Vagina (tissue), 2 donors: ENCODE data around the gene TP73. TPM values are rescaled to one million over a fixed set of nuclear protein-coding genes. Genes with fewer than 3 reads are reported as not detected.

Experiments
- DNase-seq, 2 donors: peaks; one replicate each; pipeline ENCODE4 v3.0.0-alpha.2; 2017; ENCODE audit errors: extremely low spot score in 2 of 2
- H3K27ac ChIP-seq: fragments of 200-600 bp; sonication (generic); one replicate; pipeline ENCODE4 v1.5.1; 2019
- H3K27me3 ChIP-seq: fragments of 200-600 bp; sonication (generic); one replicate; pipeline ENCODE4 v1.5.1; 2019
- H3K36me3 ChIP-seq, 2 donors: fragments of 200-600 bp; sonication (generic); one replicate each; pipeline ENCODE4 v1.5.1; 2017 to 2019
- H3K4me1 ChIP-seq: fragments of 200-600 bp; sonication (generic); one replicate; pipeline ENCODE4 v1.5.1; 2019
- H3K4me3 ChIP-seq, 2 donors: fragments of 200-600 bp; sonication (generic); 1 replicate in 1 of 2; 2 replicates in 1 of 2; pipeline ENCODE4 v1.5.1; 2016 to 2019
- H3K9me3 ChIP-seq: fragments of 200-600 bp; sonication (generic); one replicate; pipeline ENCODE4 v1.5.1; 2019
- POLR2A ChIP-seq, 2 donors: fragments of 450-650 bp; IDR thresholded peaks; one replicate each; pipeline ENCODE4 v1.6.1; 2017; ENCODE audit warnings: antibody characterized with exemption in 2 of 2, mild to moderate bottlenecking in 2 of 2, moderate library complexity in 2 of 2
- POLR2AphosphoS5 ChIP-seq, 2 donors: sonication (generic); formaldehyde crosslinking; IDR thresholded peaks; one replicate each; pipeline ENCODE4 v1.9.0; 2017; ENCODE audit warnings: antibody characterized with exemption in 2 of 2, mild to moderate bottlenecking in 2 of 2, low read depth in 1 of 2; ENCODE audit not compliant: insufficient read depth in 1 of 2
- intact Hi-C: fragments of 100-400 bp; cut with DNase I; formaldehyde crosslinking; loops from one replicate; pipeline ENCODE4 v1.15.1; 2023
- total RNA-seq: library from RNA; depleted of rRNA; stranded (reverse); fragments of >200 nt; gene quantifications from one replicate; pipeline ENCODE4 v1.2.3, GENCODE V29; 2016
- TF ChIP-seq, protein P1 (sequence below), 3 experiments: fragments of 450-650 bp in 2 of 3; fragments of 200-600 bp in 1 of 3; sonication (generic) in 1 of 3; IDR thresholded peaks; one replicate each; pipeline ENCODE4 v1.5.1; 2017 to 2019; ENCODE audit warnings: antibody characterized with exemption in 3 of 3, mild to moderate bottlenecking in 2 of 3, moderate library complexity in 2 of 3

Gene TP73
- total RNA-seq: 8.1 TPM

DNA sequence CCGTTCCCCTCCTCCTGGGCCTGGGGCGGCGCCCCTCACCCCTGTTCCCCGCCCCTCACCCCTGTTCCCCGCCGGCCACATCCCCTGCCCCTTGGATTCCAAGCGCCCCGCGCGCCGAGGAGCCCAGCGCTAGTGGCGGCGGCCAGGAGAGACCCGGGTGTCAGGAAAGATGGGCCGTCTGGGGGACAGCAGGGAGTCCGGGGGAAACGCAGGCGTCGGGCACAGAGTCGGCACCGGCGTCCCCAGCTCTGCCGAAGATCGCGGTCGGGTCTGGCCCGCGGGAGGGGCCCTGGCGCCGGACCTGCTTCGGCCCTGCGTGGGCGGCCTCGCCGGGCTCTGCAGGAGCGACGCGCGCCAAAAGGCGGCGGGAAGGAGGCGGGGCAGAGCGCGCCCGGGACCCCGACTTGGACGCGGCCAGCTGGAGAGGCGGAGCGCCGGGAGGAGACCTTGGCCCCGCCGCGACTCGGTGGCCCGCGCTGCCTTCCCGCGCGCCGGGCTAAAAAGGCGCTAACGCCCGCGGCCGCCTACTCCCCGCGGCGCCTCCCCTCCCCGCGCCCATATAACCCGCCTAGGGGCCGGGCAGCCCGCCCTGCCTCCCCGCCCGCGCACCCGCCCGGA is at the start of gene TP73:
Gene TP73 (plus strand): TSS at position 587 of the 618 bp plus-strand sequence. CDS start 29,850 bp downstream, outside the sequence.
- no peak for DNase-seq
- Histone ChIP-seq H3K27me3 (peaks cover 14% of the 10 kb centered on the region), H3K9me3 (no peaks in the 10 kb centered on the region), H3K36me3 (no peaks in the 10 kb centered on the region), H3K27ac (no peak within 1 kb of the TSS), H3K4me3 (peak within 1 kb of the TSS; percentile 30 to 45), H3K4me1 (peaks cover 33% of the 10 kb centered on the region)
- TF ChIP-seq, protein P1, sequence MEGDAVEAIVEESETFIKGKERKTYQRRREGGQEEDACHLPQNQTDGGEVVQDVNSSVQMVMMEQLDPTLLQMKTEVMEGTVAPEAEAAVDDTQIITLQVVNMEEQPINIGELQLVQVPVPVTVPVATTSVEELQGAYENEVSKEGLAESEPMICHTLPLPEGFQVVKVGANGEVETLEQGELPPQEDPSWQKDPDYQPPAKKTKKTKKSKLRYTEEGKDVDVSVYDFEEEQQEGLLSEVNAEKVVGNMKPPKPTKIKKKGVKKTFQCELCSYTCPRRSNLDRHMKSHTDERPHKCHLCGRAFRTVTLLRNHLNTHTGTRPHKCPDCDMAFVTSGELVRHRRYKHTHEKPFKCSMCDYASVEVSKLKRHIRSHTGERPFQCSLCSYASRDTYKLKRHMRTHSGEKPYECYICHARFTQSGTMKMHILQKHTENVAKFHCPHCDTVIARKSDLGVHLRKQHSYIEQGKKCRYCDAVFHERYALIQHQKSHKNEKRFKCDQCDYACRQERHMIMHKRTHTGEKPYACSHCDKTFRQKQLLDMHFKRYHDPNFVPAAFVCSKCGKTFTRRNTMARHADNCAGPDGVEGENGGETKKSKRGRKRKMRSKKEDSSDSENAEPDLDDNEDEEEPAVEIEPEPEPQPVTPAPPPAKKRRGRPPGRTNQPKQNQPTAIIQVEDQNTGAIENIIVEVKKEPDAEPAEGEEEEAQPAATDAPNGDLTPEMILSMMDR (IDR thresholded peaks at IDR 0.05): no peak
- TF ChIP-seq POLR2A (IDR thresholded peaks at IDR 0.05): no peak
- no peak for TF ChIP-seq POLR2AphosphoS5 (IDR thresholded peaks at IDR 0.05; ENCODE audit: insufficient read depth in 1 of 2, low read depth in 1 of 2)
- intact Hi-C loops: no loop called here

DNA sequence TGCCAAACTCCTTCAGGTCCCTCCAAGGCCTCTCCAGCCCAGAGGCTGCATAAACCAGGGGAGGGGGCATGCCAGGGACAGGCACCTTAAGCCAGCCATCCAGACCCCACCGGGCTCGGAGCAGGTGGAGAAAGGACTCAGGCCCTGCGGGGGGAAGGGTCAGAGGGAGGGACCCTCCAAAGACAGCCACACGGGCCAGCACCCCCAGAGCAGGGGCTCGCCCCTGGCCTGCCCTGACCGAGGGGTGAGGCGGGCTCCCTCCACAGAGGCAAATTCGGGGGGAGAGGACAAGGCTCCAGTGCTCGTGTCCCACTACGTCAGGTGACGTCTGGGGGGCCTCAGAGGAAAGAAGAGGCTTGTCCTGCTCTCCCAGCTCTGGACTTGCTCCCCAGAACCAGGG is 49.2 kb upstream of the TP73 start:
- Histone ChIP-seq H3K9me3 (no peaks in the 10 kb centered on the region), H3K27ac (no peak overlapping the region), H3K27me3 (no peaks in the 10 kb centered on the region), H3K4me3 (no peak overlapping the region), H3K4me1 (peaks cover 10% of the 10 kb centered on the region), H3K36me3 (no peaks in the 10 kb centered on the region)
- TF ChIP-seq, protein P1 (IDR thresholded peaks at IDR 0.05): no peak
- no peak for TF ChIP-seq POLR2AphosphoS5 (IDR thresholded peaks at IDR 0.05; ENCODE audit: insufficient read depth in 1 of 2, low read depth in 1 of 2)
- no peak for TF ChIP-seq POLR2A (IDR thresholded peaks at IDR 0.05)
- intact Hi-C loops: no loop called here
- DNase-seq: no peak

DNA sequence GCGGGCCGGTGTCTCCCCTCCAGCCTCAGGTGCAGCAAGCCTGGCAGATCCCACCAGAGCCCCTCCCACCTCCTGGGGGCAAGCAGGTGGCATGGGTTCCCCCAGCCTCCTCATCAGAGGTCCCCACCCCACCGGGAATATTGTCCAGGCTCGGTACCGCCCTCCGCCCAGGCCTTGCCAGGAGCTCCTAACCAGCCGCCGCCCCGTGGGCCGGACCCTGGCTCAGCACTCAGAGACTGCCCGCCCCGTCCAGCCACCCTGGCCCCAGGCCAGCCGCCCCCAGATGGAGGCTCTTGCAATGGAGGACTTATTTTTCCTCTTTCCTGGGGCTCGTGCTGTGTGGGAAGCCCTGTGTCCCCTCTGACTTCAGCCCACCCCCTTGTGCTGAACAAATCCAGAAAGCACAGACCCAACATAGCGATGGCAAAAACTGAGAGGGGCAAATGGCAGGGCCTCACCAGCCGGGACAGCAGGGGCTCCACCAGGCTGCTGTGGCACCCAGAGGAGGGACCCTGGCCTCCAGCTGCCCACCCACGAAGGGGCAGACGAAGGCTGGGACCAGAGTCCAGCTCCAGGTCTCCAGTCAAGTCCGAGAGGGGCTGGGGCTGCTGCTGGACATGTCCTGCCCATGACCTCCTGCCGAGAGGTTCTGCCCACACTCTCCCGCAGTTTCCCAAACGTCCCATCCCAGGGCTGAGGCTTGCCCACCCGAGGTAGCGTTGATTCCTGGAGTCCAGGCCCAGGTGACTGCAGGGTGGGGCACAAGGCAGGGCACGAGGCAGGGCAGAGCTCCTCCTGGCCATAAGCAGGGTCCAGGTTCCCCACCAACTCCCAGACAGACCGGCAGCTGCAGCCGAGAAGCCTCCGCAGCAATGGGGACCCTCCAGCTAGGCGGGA is 48.5 kb upstream of the TP73 start:
- no peak for TF ChIP-seq POLR2AphosphoS5 (IDR thresholded peaks at IDR 0.05; ENCODE audit: insufficient read depth in 1 of 2, low read depth in 1 of 2)
- no peak for TF ChIP-seq POLR2A (IDR thresholded peaks at IDR 0.05)
- TF ChIP-seq, protein P1 (IDR thresholded peaks at IDR 0.05): no peak
- Histone ChIP-seq H3K4me3 (no peak overlapping the region), H3K27ac (no peak overlapping the region), H3K4me1 (peaks cover 3% of the 10 kb centered on the region), H3K9me3 (no peaks in the 10 kb centered on the region), H3K36me3 (no peaks in the 10 kb centered on the region), H3K27me3 (no peaks in the 10 kb centered on the region)
- intact Hi-C loops: no loop called here
- no peak for DNase-seq

DNA sequence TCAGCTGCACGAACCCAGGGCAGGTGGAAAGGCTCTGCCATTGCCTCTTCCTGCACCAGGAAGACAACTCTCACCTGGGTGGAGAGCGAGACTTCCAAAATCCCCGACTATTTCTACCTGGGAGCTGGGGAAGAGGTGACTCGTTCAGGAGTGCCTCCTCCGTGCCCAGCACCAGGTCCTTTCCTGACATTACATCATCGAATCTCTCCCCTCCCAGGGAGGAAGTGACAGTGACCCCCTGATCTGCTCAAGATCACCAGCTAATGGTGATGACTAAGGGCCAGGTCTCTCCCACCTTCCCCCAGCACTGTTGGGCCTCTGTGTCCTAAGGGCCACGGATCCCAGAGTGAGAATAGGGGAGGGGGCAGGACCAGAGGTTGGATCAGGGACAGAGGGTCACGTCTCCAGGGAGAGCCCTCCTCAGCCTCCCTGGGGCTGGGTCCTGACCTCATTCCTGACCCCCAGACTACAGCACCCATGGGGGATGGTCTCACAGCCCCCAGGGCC is 47.8 kb upstream of the TP73 start:
- intact Hi-C loops: no loop called here
- Histone ChIP-seq H3K27ac (no peak overlapping the region), H3K4me1 (peaks cover 7% of the 10 kb centered on the region), H3K4me3 (no peak overlapping the region), H3K36me3 (no peaks in the 10 kb centered on the region), H3K27me3 (no peaks in the 10 kb centered on the region), H3K9me3 (no peaks in the 10 kb centered on the region)
- no peak for DNase-seq
- TF ChIP-seq POLR2A (IDR thresholded peaks at IDR 0.05): no peak
- no peak for TF ChIP-seq POLR2AphosphoS5 (IDR thresholded peaks at IDR 0.05; ENCODE audit: insufficient read depth in 1 of 2, low read depth in 1 of 2)
- TF ChIP-seq, protein P1 (IDR thresholded peaks at IDR 0.05): no peak
